Gastroesophageal sphincter (tissue), 4 donors: ENCODE results near the gene FUT8. TPM values are rescaled to one million over a fixed set of nuclear protein-coding genes. Genes with fewer than 3 reads are reported as not detected.

ENCODE experiments used
- ATAC-seq: fragments of 150-250 bp; one replicate; pipeline ENCODE4 v1.9.1; 2016; ENCODE audit warnings: mild to moderate bottlenecking, moderate library complexity
- H3K27ac ChIP-seq, 4 donors: fragments of 200-600 bp; sonication (generic) in 3 of 4; 1 replicate in 3 of 4; 2 replicates in 1 of 4; pipeline ENCODE4 v1.5.1; 2016 to 2019
- H3K27me3 ChIP-seq: fragments of 200-600 bp; sonication (generic); one replicate; pipeline ENCODE4 v1.5.1; 2019
- H3K36me3 ChIP-seq, 2 donors: fragments of 200-600 bp; sonication (generic); one replicate each; pipeline ENCODE4 v1.5.1; 2019; ENCODE audit warnings: control low read depth in 1 of 2
- H3K4me1 ChIP-seq, 3 donors: fragments of 200-600 bp; sonication (generic); 1 replicate in 2 of 3; 2 replicates in 1 of 3; pipeline ENCODE4 v1.5.1; 2016 to 2019; ENCODE audit warnings: control low read depth in 2 of 3
- H3K4me3 ChIP-seq, 2 donors: fragments of 200-600 bp; sonication (generic); one replicate each; pipeline ENCODE4 v1.5.1; 2019; ENCODE audit warnings: mild to moderate bottlenecking in 1 of 2, moderate library complexity in 1 of 2
- H3K9me3 ChIP-seq, 3 donors: fragments of 200-600 bp; sonication (generic); one replicate each; pipeline ENCODE4 v1.5.1; 2017 to 2019; ENCODE audit warnings: control low read depth in 2 of 3
- EP300 ChIP-seq: sonication (generic); formaldehyde crosslinking; IDR thresholded peaks from one replicate; pipeline ENCODE4 v1.6.1; 2017; ENCODE audit warnings: antibody characterized with exemption, mild to moderate bottlenecking
- POLR2A ChIP-seq, 2 donors: fragments of 450-650 bp; IDR thresholded peaks; one replicate each; pipeline ENCODE4 v1.6.1; 2017; ENCODE audit warnings: antibody characterized with exemption in 2 of 2, mild to moderate bottlenecking in 2 of 2, moderate library complexity in 1 of 2
- POLR2AphosphoS5 ChIP-seq: sonication (generic); formaldehyde crosslinking; IDR thresholded peaks from one replicate; pipeline ENCODE4 v1.6.1; 2017; ENCODE audit warnings: antibody characterized with exemption
- WGBS, 2 donors: methylation state at CpG; one replicate each; pipeline ENCODE4 v1.1.5; 2018; ENCODE audit warnings: low coverage in 1 of 2; 5-methylcytosine and 5-hydroxymethylcytosine counted together
- total RNA-seq, 4 donors: library from RNA; depleted of rRNA; stranded (reverse); fragments of >200 nt; gene quantifications; one replicate each; pipeline ENCODE4 v1.1.0, GENCODE V29; 2016
- TF ChIP-seq, protein P1 (sequence below), 4 experiments: fragments of 200-600 bp in 2 of 4; fragments of 450-650 bp in 2 of 4; sonication (generic) in 1 of 4; IDR thresholded peaks; one replicate each; pipeline ENCODE4 v1.5.1; 2017 to 2019; ENCODE audit warnings: antibody characterized with exemption in 4 of 4, mild to moderate bottlenecking in 2 of 4, moderate library complexity in 2 of 4

Gene FUT8
- total RNA-seq, 4 donors from 2014 or later = 16.9 to 35.2 (median 30.8) TPM

DNA sequence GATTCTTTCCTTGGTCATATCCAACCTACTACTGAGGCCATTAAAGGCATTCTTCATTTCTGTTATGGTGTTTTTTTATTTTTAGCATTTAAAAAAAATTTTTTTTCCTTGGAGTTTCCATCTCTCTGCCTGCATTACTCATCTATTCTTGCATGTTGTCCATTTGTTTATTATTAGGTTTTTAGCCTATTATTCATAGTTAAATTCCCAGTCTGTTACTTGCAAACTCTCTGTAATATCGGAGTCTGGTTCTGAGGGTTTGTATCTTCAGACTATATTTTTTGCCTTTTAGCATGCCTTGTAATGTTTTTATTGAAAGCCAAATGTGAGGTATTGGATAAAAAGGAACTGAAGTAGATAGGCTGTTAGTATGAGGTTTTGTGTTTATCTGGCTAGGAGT is 284.3 kb downstream of the FUT8 start:
- Histone ChIP-seq H3K9me3 (no peaks in the 10 kb centered on the region), H3K4me3 (no peak overlapping the region), H3K4me1 (no peaks in the 10 kb centered on the region), H3K27ac (no peak overlapping the region), H3K36me3 (no peaks in the 10 kb centered on the region), H3K27me3 (no peaks in the 10 kb centered on the region)
- ATAC-seq = no peak
- TF ChIP-seq EP300 = no peak
- TF ChIP-seq, protein P1, sequence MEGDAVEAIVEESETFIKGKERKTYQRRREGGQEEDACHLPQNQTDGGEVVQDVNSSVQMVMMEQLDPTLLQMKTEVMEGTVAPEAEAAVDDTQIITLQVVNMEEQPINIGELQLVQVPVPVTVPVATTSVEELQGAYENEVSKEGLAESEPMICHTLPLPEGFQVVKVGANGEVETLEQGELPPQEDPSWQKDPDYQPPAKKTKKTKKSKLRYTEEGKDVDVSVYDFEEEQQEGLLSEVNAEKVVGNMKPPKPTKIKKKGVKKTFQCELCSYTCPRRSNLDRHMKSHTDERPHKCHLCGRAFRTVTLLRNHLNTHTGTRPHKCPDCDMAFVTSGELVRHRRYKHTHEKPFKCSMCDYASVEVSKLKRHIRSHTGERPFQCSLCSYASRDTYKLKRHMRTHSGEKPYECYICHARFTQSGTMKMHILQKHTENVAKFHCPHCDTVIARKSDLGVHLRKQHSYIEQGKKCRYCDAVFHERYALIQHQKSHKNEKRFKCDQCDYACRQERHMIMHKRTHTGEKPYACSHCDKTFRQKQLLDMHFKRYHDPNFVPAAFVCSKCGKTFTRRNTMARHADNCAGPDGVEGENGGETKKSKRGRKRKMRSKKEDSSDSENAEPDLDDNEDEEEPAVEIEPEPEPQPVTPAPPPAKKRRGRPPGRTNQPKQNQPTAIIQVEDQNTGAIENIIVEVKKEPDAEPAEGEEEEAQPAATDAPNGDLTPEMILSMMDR (IDR thresholded peaks at IDR 0.05) = no peak
- 48 to 86% methylated on average over 1 of the region's 1 CpG for WGBS, 2 donors

DNA sequence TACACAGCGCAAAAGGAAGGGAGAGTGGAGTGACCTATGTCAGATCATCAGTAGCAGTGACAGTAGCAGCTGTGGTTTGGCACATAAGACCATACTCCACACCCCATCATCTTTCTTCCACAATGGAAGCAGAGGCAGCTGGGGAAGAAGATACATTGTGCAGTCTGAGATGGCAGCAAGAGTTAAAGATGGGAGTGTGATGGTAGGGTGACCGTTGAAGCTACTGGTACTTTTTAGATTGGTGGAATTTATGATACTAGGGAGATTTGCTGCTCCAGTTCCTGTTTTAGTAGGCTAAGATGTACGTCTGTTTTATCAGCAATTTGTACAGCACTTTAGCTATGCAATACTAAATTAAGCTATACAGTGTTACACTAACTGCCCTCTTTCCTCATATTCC is 291.0 kb downstream of the FUT8 start:
- no peaks in the 10 kb centered on the region for H3K4me1 ChIP-seq
- H3K4me3 ChIP-seq = no peak overlapping the region
- H3K9me3 ChIP-seq = peaks cover 0 to 16% (median 0%) of the 10 kb centered on the region in 3 donors
- 59 to 69% methylated on average over 2 to 3 of the region's 3 CpGs for WGBS, 2 donors
- TF ChIP-seq, protein P1 (IDR thresholded peaks at IDR 0.05) = no peak
- TF ChIP-seq EP300 (no peak), POLR2A (IDR thresholded peaks at IDR 0.05) (no peak), POLR2AphosphoS5 (no peak)
- H3K27ac ChIP-seq = no peak overlapping the region
- no peak for ATAC-seq
- H3K36me3 ChIP-seq = no peaks in the 10 kb centered on the region
- H3K27me3 ChIP-seq = no peaks in the 10 kb centered on the region

DNA sequence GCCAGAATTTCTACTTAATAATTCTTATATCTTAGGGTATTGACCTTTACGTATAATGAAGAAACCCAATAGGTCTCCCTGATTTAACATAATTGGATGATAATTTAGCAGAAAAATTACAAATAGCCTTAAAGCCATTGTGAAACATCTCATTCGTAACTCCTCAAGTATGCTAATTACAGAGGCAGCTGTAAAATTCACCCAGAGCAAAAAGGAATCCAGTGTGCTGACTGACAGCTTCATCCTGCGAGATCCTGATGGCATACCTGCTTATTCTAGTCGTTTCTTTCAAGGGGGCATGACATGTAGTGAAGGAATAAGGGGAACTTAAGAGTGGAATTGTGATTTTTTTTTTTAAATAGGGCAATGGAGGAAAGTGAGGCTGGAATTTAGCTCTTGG is 291.5 kb downstream of the FUT8 start:
- Histone ChIP-seq H3K27ac (no peak overlapping the region), H3K36me3 (no peaks in the 10 kb centered on the region), H3K9me3 (peaks cover 0 to 18% (median 0%) of the 10 kb centered on the region in 3 donors), H3K4me3 (no peak overlapping the region), H3K27me3 (no peaks in the 10 kb centered on the region), H3K4me1 (no peaks in the 10 kb centered on the region)
- WGBS, 2 donors = 71% methylated on average over 3 to 4 of the region's 4 CpGs
- no peak for TF ChIP-seq POLR2AphosphoS5
- TF ChIP-seq EP300 = no peak
- TF ChIP-seq, protein P1 (IDR thresholded peaks at IDR 0.05) = no peak
- no peak for TF ChIP-seq POLR2A (IDR thresholded peaks at IDR 0.05)
- ATAC-seq = no peak

DNA sequence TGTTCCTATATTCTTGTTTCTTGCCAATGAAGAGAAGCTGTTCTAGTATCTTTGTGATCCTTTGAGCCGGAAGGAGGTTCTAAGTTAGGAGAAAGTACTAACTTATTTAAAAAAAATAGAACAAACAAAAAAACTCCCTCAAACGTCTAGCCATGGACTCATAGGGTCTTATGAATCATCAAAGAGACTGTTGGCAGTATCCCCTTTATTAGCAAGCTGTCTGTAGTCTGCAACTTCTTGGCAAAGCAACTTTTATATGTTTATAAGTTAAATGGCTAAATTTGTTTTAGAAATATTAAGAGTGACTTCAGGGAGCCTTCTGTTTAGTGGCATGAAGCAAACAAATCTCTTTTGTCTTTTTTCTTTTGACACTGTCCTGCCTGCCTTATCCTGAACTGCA is 291.9 kb downstream of the FUT8 start:
- Histone ChIP-seq H3K4me3 (no peak overlapping the region), H3K9me3 (peaks cover 0 to 18% (median 0%) of the 10 kb centered on the region in 3 donors), H3K27me3 (no peaks in the 10 kb centered on the region), H3K36me3 (no peaks in the 10 kb centered on the region), H3K27ac (no peak overlapping the region), H3K4me1 (no peaks in the 10 kb centered on the region)
- no peak for ATAC-seq
- TF ChIP-seq, protein P1 (IDR thresholded peaks at IDR 0.05) = no peak
- WGBS, 2 donors = 27 to 48% methylated on average over 2 of the region's 2 CpGs

DNA sequence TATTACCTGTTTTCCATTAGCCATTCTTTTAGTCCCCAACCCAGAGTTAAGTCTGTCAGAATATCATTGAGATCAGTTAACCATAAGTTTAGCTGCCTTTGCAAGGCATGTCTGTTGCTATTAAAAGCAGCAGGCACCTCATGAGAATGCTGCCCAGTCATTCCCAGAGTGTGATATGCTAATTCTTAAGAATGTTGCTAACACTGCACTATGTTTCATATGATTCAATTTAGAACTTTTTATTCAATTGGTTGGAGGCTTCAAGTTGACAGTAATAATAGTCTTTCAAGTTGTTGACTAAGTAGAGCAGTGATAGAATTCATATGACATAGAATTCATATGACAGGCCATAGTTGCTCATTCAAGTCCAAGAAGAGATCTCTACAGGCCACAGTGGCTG is 292.3 kb downstream of the FUT8 start:
- Histone ChIP-seq H3K9me3 (peaks cover 0 to 18% (median 0%) of the 10 kb centered on the region in 3 donors), H3K27me3 (no peaks in the 10 kb centered on the region), H3K4me1 (no peaks in the 10 kb centered on the region), H3K4me3 (no peak overlapping the region), H3K36me3 (no peaks in the 10 kb centered on the region), H3K27ac (no peak overlapping the region)
- ATAC-seq = no peak
- TF ChIP-seq, protein P1 (IDR thresholded peaks at IDR 0.05) = no peak
- no peak for TF ChIP-seq POLR2AphosphoS5
- TF ChIP-seq EP300 = no peak
- no peak for TF ChIP-seq POLR2A (IDR thresholded peaks at IDR 0.05)
